H1 (cell line): ENCODE measurements around the gene SYF2. TPM values are rescaled to one million over a fixed set of nuclear protein-coding genes. Genes with fewer than 3 reads are reported as not detected.
A peak's percentile ranks its signal among the peaks of the same experiment; 100 is the strongest.

Experiments used
- CTCF ChIA-PET: fragments of 300-600 bp; sonication (Branson Sonifier 250); formaldehyde crosslinking; loops from one replicate; lab custom pipeline; 2021; ENCODE audit not compliant: partially characterized antibody; lab: Charles Lee
- POLR2A ChIA-PET: fragments of 300-600 bp; sonication (Branson Sonifier 250); formaldehyde crosslinking; loops from one replicate; lab custom pipeline; 2021; ENCODE audit warnings: inconsistent platforms; ENCODE audit not compliant: partially characterized antibody; lab: Charles Lee
- DNase-seq, 2 experiments: peaks; one replicate each; pipeline versions ENCODE4 v3.0.0 to v3.0.0-alpha.2; 2010 to 2022; ENCODE audit warnings: low spot score in 2 of 2, low read depth in 1 of 2, mixed read lengths in 1 of 2
- FAIRE-seq: peaks from 2 replicates; lab custom pipeline; 2011; peaks lifted over from hg19 to GRCh38; lab: Jason Lieb, UNC
- H2AFZ ChIP-seq: 2 replicates; pipeline ENCODE4 v1.8.1; 2012; ENCODE audit warnings: low read length, inconsistent platforms
- H2AK5ac ChIP-seq: 2 replicates; pipeline ENCODE4 v1.6.1; 2013; ENCODE audit warnings: low read depth, low read length
- H2BK120ac ChIP-seq: replicated peaks from 2 replicates; pipeline ENCODE3; 2013; ENCODE audit warnings: low read depth, low read length, inconsistent platforms
- H2BK12ac ChIP-seq: 2 replicates; pipeline ENCODE4 v1.6.1; 2013; ENCODE audit warnings: low read depth, low read length
- H2BK15ac ChIP-seq: 2 replicates; pipeline ENCODE4 v1.6.1; 2013; ENCODE audit warnings: low read length
- H2BK20ac ChIP-seq: 2 replicates; pipeline ENCODE4 v1.6.1; 2013; ENCODE audit warnings: low read length
- H2BK5ac ChIP-seq: 2 replicates; pipeline ENCODE4 v1.6.1; 2013; ENCODE audit warnings: low read depth, low read length
- H3K14ac ChIP-seq: 2 replicates; pipeline ENCODE4 v1.6.1; 2013; ENCODE audit warnings: inconsistent platforms; ENCODE audit not compliant: insufficient read length
- H3K18ac ChIP-seq: 2 replicates; pipeline ENCODE4 v1.6.1; 2013; ENCODE audit warnings: low read length; ENCODE audit errors: extremely low read depth
- H3K23ac ChIP-seq: 2 replicates; pipeline ENCODE4 v1.6.1; 2013; ENCODE audit warnings: inconsistent platforms; ENCODE audit not compliant: insufficient read length
- H3K23me2 ChIP-seq: 2 replicates; pipeline ENCODE4 v1.6.1; 2013; ENCODE audit warnings: low read depth, low read length
- H3K27ac ChIP-seq: 2 replicates; pipeline ENCODE4 v1.6.1; 2011; ENCODE audit warnings: low read depth, low read length, inconsistent platforms
- H3K27me3 ChIP-seq, 4 experiments: replicated peaks in 1 of 4; 1 replicate in 1 of 4; 2 replicates in 3 of 4; pipeline versions ENCODE4 v1.6.1 to v1.8.1; 2011 to 2013; ENCODE audit warnings: low read length in 3 of 4, mild to moderate bottlenecking in 3 of 4, inconsistent platforms in 2 of 4, mixed read lengths in 2 of 4, moderate library complexity in 1 of 4; ENCODE audit not compliant: control insufficient read depth in 3 of 4, insufficient read depth in 3 of 4; ENCODE audit errors: extremely low read depth in 1 of 4
- H3K36me3 ChIP-seq, 4 experiments: 2 replicates each; pipeline versions ENCODE4 v1.6.1 to v1.8.1; 2011 to 2013; ENCODE audit warnings: mild to moderate bottlenecking in 4 of 4, low read length in 3 of 4, moderate library complexity in 2 of 4, control low read depth in 1 of 4, inconsistent platforms in 1 of 4; ENCODE audit not compliant: insufficient read depth in 4 of 4, control insufficient read depth in 2 of 4
- H3K4ac ChIP-seq: replicated peaks from 2 replicates; pipeline ENCODE3; 2013; ENCODE audit warnings: low read length, low read depth, mixed read lengths, inconsistent platforms; ENCODE audit not compliant: insufficient read length
- H3K4me1 ChIP-seq, 4 experiments: replicated peaks in 1 of 4; 1 replicate in 1 of 4; 2 replicates in 3 of 4; pipeline versions ENCODE4 v1.6.1 to v1.8.1; 2011 to 2013; ENCODE audit warnings: low read length in 3 of 4, inconsistent platforms in 2 of 4, mixed read lengths in 1 of 4; ENCODE audit not compliant: insufficient read depth in 4 of 4, control insufficient read depth in 3 of 4
- H3K4me2 ChIP-seq, 2 experiments: 2 replicates each; pipeline versions ENCODE4 v1.6.1 to v1.8.1; 2011 to 2013; ENCODE audit warnings: low read depth in 2 of 2, low read length in 2 of 2, control low read depth in 1 of 2, inconsistent platforms in 1 of 2, mild to moderate bottlenecking in 1 of 2; ENCODE audit not compliant: insufficient read depth in 1 of 2
- H3K4me3 ChIP-seq, 4 experiments: fragments of 200-600, 300-600 bp in 1 of 4; sonication (generic), shearing (Covaris generic), sonication (Bioruptor Twin) in 1 of 4; 2 replicates each; pipeline versions ENCODE4 v1.5.1 to v1.8.1; 2011 to 2016; ENCODE audit warnings: low read length in 4 of 4, low read depth in 3 of 4, control low read depth in 2 of 4, inconsistent platforms in 2 of 4, mild to moderate bottlenecking in 2 of 4, mixed read lengths in 1 of 4, moderate library complexity in 1 of 4; ENCODE audit not compliant: insufficient read depth in 2 of 4; ENCODE audit errors: extremely low read depth in 1 of 4
- H3K56ac ChIP-seq: replicated peaks from 2 replicates; pipeline ENCODE3; 2013; ENCODE audit warnings: low read depth, mild to moderate bottlenecking, mixed read lengths, low read length, inconsistent platforms; ENCODE audit not compliant: insufficient read length
- H3K79me1 ChIP-seq: 2 replicates; pipeline ENCODE4 v1.6.1; 2013; ENCODE audit warnings: low read depth, low read length, control low read depth
- H3K79me2 ChIP-seq, 2 experiments: 2 replicates each; pipeline versions ENCODE4 v1.6.1 to v1.8.1; 2012 to 2013; ENCODE audit warnings: low read length in 2 of 2, mild to moderate bottlenecking in 2 of 2, inconsistent platforms in 1 of 2; ENCODE audit not compliant: insufficient read depth in 2 of 2, control insufficient read depth in 1 of 2
- H3K9ac ChIP-seq, 4 experiments: replicated peaks in 1 of 4; 1 replicate in 1 of 4; 2 replicates in 3 of 4; pipeline versions ENCODE4 v1.6.1 to v1.8.1; 2011 to 2013; ENCODE audit warnings: low read depth in 3 of 4, low read length in 3 of 4, control low read depth in 2 of 4, mild to moderate bottlenecking in 2 of 4, moderate library complexity in 2 of 4, inconsistent platforms in 1 of 4; ENCODE audit errors: extremely low read depth in 1 of 4
- H3K9me3 ChIP-seq, 2 experiments: 2 replicates each; pipeline versions ENCODE4 v1.6.1 to v1.8.1; 2012 to 2013; ENCODE audit warnings: mild to moderate bottlenecking in 2 of 2, moderate library complexity in 2 of 2, control low read depth in 1 of 2, inconsistent platforms in 1 of 2, low read depth in 1 of 2, low read length in 1 of 2, mixed read lengths in 1 of 2; ENCODE audit not compliant: insufficient read depth in 2 of 2
- H4K20me1 ChIP-seq, 2 experiments: replicated peaks in 1 of 2; 2 replicates each; pipeline versions ENCODE3 to v1.8.1; 2011 to 2013; ENCODE audit warnings: inconsistent platforms in 2 of 2, low read length in 2 of 2, mild to moderate bottlenecking in 1 of 2; ENCODE audit not compliant: insufficient read depth in 2 of 2, control insufficient read depth in 1 of 2
- H4K5ac ChIP-seq: 2 replicates; pipeline ENCODE4 v1.6.1; 2013; ENCODE audit warnings: low read length, low read depth, mixed read lengths, inconsistent platforms; ENCODE audit not compliant: insufficient read length
- H4K8ac ChIP-seq: 2 replicates; pipeline ENCODE4 v1.8.0; 2013; ENCODE audit warnings: mild to moderate bottlenecking, moderate library complexity, low read length, inconsistent platforms; ENCODE audit not compliant: insufficient read depth; ENCODE audit errors: extremely low read depth
- H4K91ac ChIP-seq: replicated peaks from 2 replicates; pipeline ENCODE3; 2013; ENCODE audit warnings: low read length, mixed read lengths, inconsistent platforms; ENCODE audit not compliant: insufficient read length
- ASH2L ChIP-seq: fragments of 200-600, 300-600 bp; sonication (generic); IDR thresholded peaks from one replicate; pipeline ENCODE4 v1.7.1; 2017; ENCODE audit warnings: low read length
- ATF2 ChIP-seq: IDR thresholded peaks from 2 replicates; pipeline ENCODE4 v1.6.1; 2012; ENCODE audit warnings: low read length, inconsistent platforms
- CTCF ChIP-seq, 3 experiments: IDR thresholded peaks; 1 replicate in 2 of 3; 2 replicates in 1 of 3; pipeline versions ENCODE4 v1.5.1 to v1.6.1; 2011; ENCODE audit warnings: low read length in 3 of 3, mild to moderate bottlenecking in 3 of 3, inconsistent platforms in 2 of 3, low read depth in 1 of 3, moderate library complexity in 1 of 3; ENCODE audit not compliant: insufficient read depth in 1 of 3; ENCODE audit errors: control extremely low read depth in 1 of 3
- E2F6 ChIP-seq: IDR thresholded peaks from 2 replicates; pipeline ENCODE4 v1.6.1; 2012; ENCODE audit warnings: inconsistent platforms
- RAD21 ChIP-seq, 2 experiments: IDR thresholded peaks in 1 of 2; conservative IDR thresholded peaks in 1 of 2; 2 replicates each; pipeline ENCODE4 v1.6.1; 2011; ENCODE audit warnings: low read depth in 2 of 2, low read length in 2 of 2, improper control_type of control experiment in 1 of 2, inconsistent platforms in 1 of 2, mild to moderate bottlenecking in 1 of 2, moderate library complexity in 1 of 2
- SP1 ChIP-seq: IDR thresholded peaks from 2 replicates; pipeline ENCODE4 v1.6.1; 2011; ENCODE audit warnings: low read depth, low read length
- WGBS, 2 experiments: shearing (Covaris generic) in 1 of 2; methylation state at CpG; one replicate each; pipeline versions ENCODE4 v1.1.6 to v1.1.7; 2013 to 2015; ENCODE audit warnings: low lambda C conversion rate in 2 of 2, mixed read lengths in 2 of 2, inconsistent platforms in 1 of 2, low coverage in 1 of 2, missing lambda C conversion rate in 1 of 2; ENCODE audit not compliant: insufficient replicate concordance in 2 of 2, insufficient coverage in 1 of 2, insufficient read length in 1 of 2; ENCODE audit errors: extremely low coverage in 1 of 2, missing lambda C conversion rate in 1 of 2; 5-methylcytosine and 5-hydroxymethylcytosine counted together
- polyA plus RNA-seq, 7 experiments: library from polyadenylated mRNA; depleted of rRNA in 3 of 7; stranded (reverse) in 5 of 7; unstranded in 2 of 7; fragments of >200 nt in 5 of 7; fragments of 200-250 nt in 2 of 7; gene quantifications; 1 replicate in 5 of 7; 2 replicates in 1 of 7; 4 replicates in 1 of 7; pipeline versions ENCODE4 v1.2.1 to v1.2.3, GENCODE V29; 2011 to 2013; ENCODE audit warnings: missing spikeins in 2 of 7, mixed read lengths in 2 of 7
- total RNA-seq: library from RNA; stranded (reverse); fragmentation: NEBNext Ultra II Directional; extraction: Animal tissue kit (Norgen Biotek cat#: 25700); gene quantifications from 2 replicates; pipeline ENCODE4 v1.2.1, GENCODE V29; 2021

SYF2 gene
- total and polyA plus RNA-seq, 2 of the 8 experiments (the other 6 are each of a cell fraction or from before 2014, with no cell fraction given) = 7.5 to 33.0 TPM

- DNase-seq = no peak
- Histone ChIP-seq H3K9me3 (no peaks in the 10 kb centered on the region), H2BK20ac (no peak overlapping the region), H2BK5ac (no peak overlapping the region), H3K9ac (no peak overlapping the region), H3K4me2 (no peak overlapping the region), H3K4ac (no peak overlapping the region), H2BK120ac (no peak overlapping the region), H3K79me1 (no peaks in the 10 kb centered on the region), H3K23ac (no peak overlapping the region), H4K20me1 (no peaks in the 10 kb centered on the region), H3K27ac (no peak overlapping the region), H4K8ac (no peak overlapping the region), H3K18ac (no peak overlapping the region), H3K23me2 (no peaks in the 10 kb centered on the region), H2BK15ac (no peak overlapping the region), H3K4me1 (no peaks in the 10 kb centered on the region), H2AFZ (no peak overlapping the region), H3K56ac (no peak overlapping the region), H4K91ac (no peak overlapping the region), H4K5ac (no peak overlapping the region), H3K14ac (no peak overlapping the region), H3K4me3 (no peak overlapping the region), H3K27me3 (no peaks in the 10 kb centered on the region), H3K36me3 (peaks cover 2 to 13% (median 4%) of the 10 kb centered on the region in 4 experiments; a peak in 6 of 8 replicates), H2AK5ac (no peak overlapping the region), H3K79me2 (no peaks in the 10 kb centered on the region), H2BK12ac (no peak overlapping the region)
- 88% methylated on average over 8 of the region's 8 CpGs; no CpG with 5 or more reads in 1 of the 2 experiments for WGBS, 2 experiments
- no peak for TF ChIP-seq E2F6
- TF ChIP-seq ASH2L = no peak
- TF ChIP-seq RAD21 (IDR thresholded peaks at IDR 0.05 in 1 of 2, conservative IDR thresholded peaks at IDR 0.05 in 1 of 2; ENCODE audit: low read depth in 2 of 2, low read length in 2 of 2) = peak; percentile 32 to 42; a peak in 3 of 4 replicates
- TF ChIP-seq SP1 = no peak
- TF ChIP-seq ATF2 = no peak
- peak in 2 of 3 experiments; percentile 22 to 28; a peak in 2 of 4 replicates for TF ChIP-seq CTCF (IDR thresholded peaks at IDR 0.05; ENCODE audit: control extremely low read depth in 1 of 3, insufficient read depth in 1 of 3, low read depth in 1 of 3, low read length in 3 of 3)
- ChIA-PET POLR2A (interaction anchor here (1.2 to 2.4 kb wide), 2 partner anchors 14 to 338 kb away, joined by 3 to 11 read pairs; partner anchors contain the start of gene SYF2), CTCF (interaction anchor here (0.5 to 1.7 kb wide), 6 partner anchors 15 to 305 kb away, joined by 3 to 4 read pairs (median 4); partner anchors contain the start of gene SYF2)
- no peak for FAIRE-seq
Measured at GRCh38 chr1:25217598-25218232, 14.6 kb downstream of the SYF2 start.
